ENCODE data around the gene ART5. TPM values are rescaled to one million over a fixed set of nuclear protein-coding genes. Genes with fewer than 3 reads are reported as not detected.
"Not testable (repeated sequence)": the region's sequence is repeated elsewhere in the genome, so short reads cannot be mapped to it uniquely, and the experiment has no call there.

The ART5 gene
- total RNA-seq, 2 donors from 2014 or later = not detected

GRCh38 chr11:3597743-3598142, 44.0 kb downstream of the ART5 start:
- not testable (repeated sequence) for H3K27me3 Mint-ChIP-seq; H3K4me3 Mint-ChIP-seq; DNase-seq (ENCODE audit: low spot score); H3K9me3 Mint-ChIP-seq; H3K4me1 Mint-ChIP-seq (ENCODE audit: low read depth in 2 of 2); H3K36me3 Mint-ChIP-seq; ATAC-seq; H3K27ac Mint-ChIP-seq

GRCh38 chr11:3591326-3591725, 50.5 kb downstream of the ART5 start:
- DNase-seq (ENCODE audit: low spot score); H3K36me3 Mint-ChIP-seq; H3K4me1 Mint-ChIP-seq (ENCODE audit: low read depth in 2 of 2); H3K27ac Mint-ChIP-seq; H3K4me3 Mint-ChIP-seq; ATAC-seq; H3K9me3 Mint-ChIP-seq: not testable (repeated sequence)
- peaks cover 10 to 11% of the 10 kb centered on the region in 2 donors for H3K27me3 Mint-ChIP-seq

GRCh38 chr11:3590193-3590592, 51.6 kb downstream of the ART5 start:
- H3K4me1 Mint-ChIP-seq (ENCODE audit: low read depth in 2 of 2); DNase-seq (ENCODE audit: low spot score): not testable (repeated sequence)
- H3K27me3 Mint-ChIP-seq = peaks cover 8 to 13% of the 10 kb centered on the region in 2 donors

GRCh38 chr11:3588776-3589175, 53.0 kb downstream of the ART5 start:
- H3K36me3 Mint-ChIP-seq; H3K4me1 Mint-ChIP-seq (ENCODE audit: low read depth in 2 of 2); H3K9me3 Mint-ChIP-seq; ATAC-seq; DNase-seq (ENCODE audit: low spot score); H3K27ac Mint-ChIP-seq; H3K4me3 Mint-ChIP-seq: not testable (repeated sequence)
- H3K27me3 Mint-ChIP-seq = peaks cover 12 to 18% of the 10 kb centered on the region in 2 donors

More at GRCh38 chr11:3590193-3590592, 51.6 kb downstream of the ART5 start:
- H3K9me3 Mint-ChIP-seq, ATAC-seq, H3K27ac Mint-ChIP-seq, H3K4me3 Mint-ChIP-seq, H3K36me3 Mint-ChIP-seq: not testable (repeated sequence)

Other genes with a start within 250 kb of the ART5 start
- not detected for gene ART1, start 3.1 kb upstream of the ART5 start, total RNA-seq
- 1 to 10 TPM; 3.4 to 6.6 TPM for gene CHRNA10, start 29.4 kb upstream of the ART5 start, total RNA-seq
- 100 to 1,000 TPM; 116 to 176 TPM for gene NUP98, start 155.6 kb upstream of the ART5 start, total RNA-seq
- 10 to 100 TPM; 15.5 to 30.0 TPM for gene PGAP2, start 166.6 kb upstream of the ART5 start, total RNA-seq
- 100 to 1,000 TPM; 154 to 164 TPM for gene RHOG, start 199.0 kb upstream of the ART5 start, total RNA-seq
- gene STIM1, start 213.7 kb upstream of the ART5 start, total RNA-seq = 10 to 100 TPM; 83.9 to 85.9 TPM